HepG2 (cell line): Measurements from ENCODE around the gene TMEM204. TPM values are rescaled to one million over a fixed set of nuclear protein-coding genes. Genes with fewer than 3 reads are reported as not detected.

Experiments used
- ATAC-seq: fragments of 200-7000 bp; cut with Tn5 transposase; 3 replicates; pipeline ENCODE4 v1.9.1; 2020; ENCODE audit warnings: mild to moderate bottlenecking, moderate library complexity
- BruUV-seq: library from RNA; stranded (reverse); fragments of 400-500 nt; replicated peaks from 2 replicates; lab custom pipeline; 2021; lab: Mats Ljungman, UMichigan
- CTCF ChIA-PET: fragments of 300-600 bp; formaldehyde crosslinking; extraction: SDS; loops from one replicate; lab custom pipeline; 2021; ENCODE audit warnings: low total read pairs, inconsistent platforms, low intra/inter-chr PET ratio; lab: Yijun Ruan, JAX
- POLR2A ChIA-PET: fragments of 350-600 bp; sonication (Branson Sonifier 250); formaldehyde crosslinking; loops from one replicate; lab custom pipeline; 2020; ENCODE audit warnings: antibody characterized with exemption, inconsistent platforms; lab: Yijun Ruan, JAX
- DNase-seq: peaks from one replicate; pipeline ENCODE4 v3.0.0-alpha.2; 2015; ENCODE audit warnings: low spot score
- FAIRE-seq: peaks from 3 replicates; lab custom pipeline; 2011; peaks lifted over from hg19 to GRCh38; lab: Jason Lieb, UNC
- H2AFZ ChIP-seq: one replicate; pipeline ENCODE4 v1.6.1; 2011; ENCODE audit warnings: low read length, inconsistent platforms
- H3K27ac ChIP-seq: fragments of 300-600 bp; 3 replicates; pipeline ENCODE4 v1.8.0; 2011; ENCODE audit warnings: mixed run types, mild to moderate bottlenecking, mixed read lengths, low read length, inconsistent platforms; ENCODE audit not compliant: insufficient read depth; ENCODE audit errors: extremely low read length
- H3K27me3 ChIP-seq, 2 experiments: fragments of 200-600 bp in 1 of 2; 2 replicates in 1 of 2; 3 replicates in 1 of 2; pipeline versions ENCODE4 v1.6.0 to v1.8.0; 2011; ENCODE audit warnings: low read length in 2 of 2, mild to moderate bottlenecking in 2 of 2, moderate library complexity in 2 of 2, inconsistent platforms in 1 of 2; ENCODE audit not compliant: insufficient read depth in 2 of 2, control insufficient read depth in 1 of 2
- H3K36me3 ChIP-seq, 2 experiments: fragments of 200-600 bp in 1 of 2; replicated peaks in 1 of 2; 2 replicates in 1 of 2; 3 replicates in 1 of 2; pipeline versions ENCODE4 v1.5.1 to v1.8.0; 2011; ENCODE audit warnings: low read length in 2 of 2, inconsistent platforms in 1 of 2; ENCODE audit not compliant: insufficient read depth in 2 of 2, control insufficient read depth in 1 of 2
- H3K4me1 ChIP-seq: 2 replicates; pipeline ENCODE4 v1.5.1; 2012; ENCODE audit warnings: low read length, inconsistent platforms; ENCODE audit not compliant: insufficient read depth
- H3K4me2 ChIP-seq: 2 replicates; pipeline ENCODE4 v1.6.0; 2011; ENCODE audit warnings: low read depth, low read length, inconsistent platforms
- H3K4me3 ChIP-seq, 3 experiments: fragments of 200-600 bp in 1 of 3; sonication (generic), shearing (Covaris generic) in 1 of 3; replicated peaks in 1 of 3; 2 replicates each; pipeline ENCODE4 v1.5.1; 2011 to 2016; ENCODE audit warnings: low read length in 3 of 3, inconsistent platforms in 2 of 3, low read depth in 2 of 3, mild to moderate bottlenecking in 2 of 3, control low read depth in 1 of 3, mixed read lengths in 1 of 3; ENCODE audit not compliant: insufficient read depth in 1 of 3
- H3K79me2 ChIP-seq: one replicate; pipeline ENCODE4 v1.6.1; 2011; ENCODE audit warnings: low read length, inconsistent platforms; ENCODE audit not compliant: insufficient read depth
- H3K9ac ChIP-seq: 2 replicates; pipeline ENCODE4 v1.6.0; 2011; ENCODE audit warnings: mild to moderate bottlenecking, low read depth, low read length, inconsistent platforms; ENCODE audit not compliant: insufficient read depth
- H3K9me3 ChIP-seq: 2 replicates; pipeline ENCODE4 v1.5.1; 2012; ENCODE audit warnings: mild to moderate bottlenecking, low read length
- H4K20me1 ChIP-seq: 2 replicates; pipeline ENCODE4 v1.6.0; 2011; ENCODE audit warnings: inconsistent platforms, mild to moderate bottlenecking, low read length, moderate library complexity; ENCODE audit not compliant: insufficient read depth
- AGO2 ChIP-seq: fragments of 200-400 bp; formaldehyde crosslinking; optimal IDR thresholded peaks from 2 replicates; pipeline ENCODE3; 2017; ENCODE audit warnings: mild to moderate bottlenecking, low read depth, low read length, moderate library complexity
- IRF2 ChIP-seq: IDR thresholded peaks from 2 replicates; pipeline ENCODE4 v1.6.1; 2018; ENCODE audit warnings: missing genetic modification reagents, missing compliant biosample characterization
- KIAA2018 ChIP-seq: sonication (generic); formaldehyde crosslinking; IDR thresholded peaks from 2 replicates; pipeline ENCODE4 v1.5.0; 2020; ENCODE audit warnings: mild to moderate bottlenecking, missing genetic modification reagents, borderline replicate concordance
- RBFOX2 ChIP-seq: fragments of 200-400 bp; formaldehyde crosslinking; IDR thresholded peaks from 2 replicates; pipeline ENCODE4 v1.6.1; 2017; ENCODE audit warnings: low read depth, mild to moderate bottlenecking, low read length
- ZNF614 ChIP-seq: IDR thresholded peaks from 2 replicates; pipeline ENCODE4 v1.6.1; 2018; ENCODE audit warnings: missing biosample characterization, missing genetic modification reagents, inconsistent platforms, borderline replicate concordance
- ZNF768 ChIP-seq: sonication (generic); formaldehyde crosslinking; IDR thresholded peaks from 2 replicates; pipeline ENCODE4 v1.4.0; 2020; ENCODE audit warnings: missing genetic modification reagents
- WGBS: methylation state at CpG from one replicate; pipeline ENCODE4 v1.1.6; 2017; ENCODE audit warnings: low lambda C conversion rate; 5-methylcytosine and 5-hydroxymethylcytosine counted together
- in situ Hi-C: cut with HindIII; loops from 2 replicates; pipeline ENCODE4 v1.10.0; 2017; ENCODE audit warnings: low pct_unique_long_range_greater_than_20kb; ENCODE audit not compliant: extremely low pct_ligation_motif_present
- intact Hi-C: fragments of 100-400 bp; cut with micrococcal nuclease; formaldehyde crosslinking; loops from one replicate; pipeline ENCODE4 v1.10.0; 2022; ENCODE audit not compliant: unreplicated experiment
- polyA plus RNA-seq, 8 experiments: library from polyadenylated mRNA; depleted of rRNA in 3 of 8; stranded (reverse) in 7 of 8; unstranded in 1 of 8; fragments of >200 nt; fragmentation: Illumina TruSeq in 4 of 8; extraction: Trizol in 4 of 8; gene quantifications; 2 replicates each; pipeline versions ENCODE4 v1.2.1 to v1.2.3, GENCODE V29; 2011 to 2016; ENCODE audit warnings: low read depth in 4 of 8, missing spikeins in 1 of 8, mixed read lengths in 1 of 8; ENCODE audit not compliant: insufficient read depth in 1 of 8
- total RNA-seq, 5 experiments: library from RNA; depleted of rRNA; stranded (reverse); fragments of >200 nt; fragmentation: Illumina TruSeq; extraction: Trizol; gene quantifications; 2 replicates each; pipeline ENCODE4 v1.2.3, GENCODE V29; 2016; ENCODE audit warnings: low read depth in 1 of 5

The TMEM204 gene
- total and polyA plus RNA-seq, 2 of the 13 experiments (the other 11 are each of a cell fraction or from before 2014, with no cell fraction given): not detected

- TF ChIP-seq ZNF768 (CRISPR knock-in tag) (0 out of 2 replicates have a peak, but pooled peaks have one; percentile 19), ZNF614 (no peak)
- FAIRE-seq (no peak), ATAC-seq (no peak), DNase-seq (no peak)
- no peak overlapping the region for H2AFZ ChIP-seq
- 99% methylated on average over 23 of the region's 35 CpGs for WGBS
- in situ Hi-C loops: no loop called here
- ChIA-PET POLR2A (no interaction called here), CTCF (no interaction called here)
- H3K4me1 ChIP-seq: peaks cover 8% of the 10 kb centered on the region; the same call in 1 of the 2 replicates
- no peaks in the 10 kb centered on the region; a peak in 1 of 5 replicates for H3K27me3 ChIP-seq
- no peaks in the 10 kb centered on the region for H3K9me3 ChIP-seq
- BruUV-seq: no TSS peak
- no peak overlapping the region for H3K4me2 ChIP-seq
- H3K79me2 ChIP-seq: no peaks in the 10 kb centered on the region
- no peaks in the 10 kb centered on the region for H4K20me1 ChIP-seq
- H3K36me3 ChIP-seq: peaks cover 9 to 39% of the 10 kb centered on the region in 2 experiments; a peak in 2 of 5 replicates
- no peak overlapping the region for H3K4me3 ChIP-seq
- no peak overlapping the region for H3K27ac ChIP-seq
- no peak overlapping the region for H3K9ac ChIP-seq
- intact Hi-C loops: no loop called here
These were observed 34.4 kb upstream of the TMEM204 start for GRCh38 chr16:1498899-1499676.

- H3K27ac ChIP-seq: no peak overlapping the region
- peaks cover 2% of the 10 kb centered on the region; the same call in 1 of the 2 replicates for H3K4me1 ChIP-seq
- no peak overlapping the region for H3K4me3 ChIP-seq
- intact Hi-C loops: no loop called here
- no peaks in the 10 kb centered on the region for H3K9me3 ChIP-seq
- no peaks in the 10 kb centered on the region for H3K79me2 ChIP-seq
- ChIA-PET POLR2A (no interaction called here), CTCF (no interaction called here)
- peaks cover 9 to 35% of the 10 kb centered on the region in 2 experiments; a peak in 2 of 5 replicates for H3K36me3 ChIP-seq
- in situ Hi-C loops: no loop called here
- no peak overlapping the region for H3K9ac ChIP-seq
- TF ChIP-seq AGO2 (peak; percentile 70), RBFOX2 (0 out of 2 replicates have a peak, but pooled peaks have one; percentile 43), KIAA2018 (no peak), IRF2 (no peak)
- no peaks in the 10 kb centered on the region for H4K20me1 ChIP-seq
- FAIRE-seq: no peak
- H3K27me3 ChIP-seq: no peaks in the 10 kb centered on the region
- H3K4me2 ChIP-seq: no peak overlapping the region
- no peak overlapping the region for H2AFZ ChIP-seq
- no TSS peak for BruUV-seq
- 98% methylated on average over 14 of the region's 36 CpGs for WGBS
- DNase-seq: no peak
- no peak for ATAC-seq
These were observed 33.6 kb upstream of the TMEM204 start for GRCh38 chr16:1499756-1500464.
